GM12801 (cell line): ENCODE measurements around the gene NCBP3.

Source experiments
- TF ChIP-seq, protein P1 (sequence below): IDR thresholded peaks from one replicate; pipeline ENCODE4 v1.5.1; 2011; ENCODE audit warnings: control low read depth; ENCODE audit not compliant: insufficient read length; ENCODE audit errors: extremely low read depth

Gene NCBP3

DNA sequence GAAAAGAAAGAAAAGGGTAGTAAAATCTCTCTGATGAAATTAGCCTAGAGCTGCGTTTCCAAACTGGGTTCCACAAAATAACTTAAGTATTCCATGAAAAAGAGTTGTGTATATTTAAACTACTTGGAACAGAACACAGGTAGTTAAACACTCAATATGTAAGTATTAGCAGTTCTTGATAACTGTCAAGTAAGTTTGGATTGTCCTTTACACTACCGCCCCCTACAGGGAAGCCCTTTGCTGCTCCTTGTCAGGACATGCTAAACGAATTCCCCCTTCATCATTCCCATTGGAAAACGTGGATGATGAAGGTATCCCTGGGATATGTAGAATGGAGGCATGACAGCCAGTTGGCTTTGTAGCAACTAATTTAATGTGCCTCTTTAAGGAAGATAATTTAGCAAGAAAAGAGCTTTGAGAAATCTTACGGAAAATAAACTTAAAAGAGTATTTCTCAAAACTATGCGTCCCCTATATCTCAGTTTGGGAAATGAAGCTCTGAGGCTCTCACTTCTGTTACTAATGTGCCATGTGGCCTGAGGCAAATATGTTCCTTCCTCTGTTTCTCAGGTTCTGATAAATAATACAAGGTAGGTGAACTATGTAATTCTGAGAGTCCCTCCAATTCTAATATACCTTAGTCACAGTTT lies 18.8 kb downstream of the NCBP3 start:
- TF ChIP-seq, protein P1, sequence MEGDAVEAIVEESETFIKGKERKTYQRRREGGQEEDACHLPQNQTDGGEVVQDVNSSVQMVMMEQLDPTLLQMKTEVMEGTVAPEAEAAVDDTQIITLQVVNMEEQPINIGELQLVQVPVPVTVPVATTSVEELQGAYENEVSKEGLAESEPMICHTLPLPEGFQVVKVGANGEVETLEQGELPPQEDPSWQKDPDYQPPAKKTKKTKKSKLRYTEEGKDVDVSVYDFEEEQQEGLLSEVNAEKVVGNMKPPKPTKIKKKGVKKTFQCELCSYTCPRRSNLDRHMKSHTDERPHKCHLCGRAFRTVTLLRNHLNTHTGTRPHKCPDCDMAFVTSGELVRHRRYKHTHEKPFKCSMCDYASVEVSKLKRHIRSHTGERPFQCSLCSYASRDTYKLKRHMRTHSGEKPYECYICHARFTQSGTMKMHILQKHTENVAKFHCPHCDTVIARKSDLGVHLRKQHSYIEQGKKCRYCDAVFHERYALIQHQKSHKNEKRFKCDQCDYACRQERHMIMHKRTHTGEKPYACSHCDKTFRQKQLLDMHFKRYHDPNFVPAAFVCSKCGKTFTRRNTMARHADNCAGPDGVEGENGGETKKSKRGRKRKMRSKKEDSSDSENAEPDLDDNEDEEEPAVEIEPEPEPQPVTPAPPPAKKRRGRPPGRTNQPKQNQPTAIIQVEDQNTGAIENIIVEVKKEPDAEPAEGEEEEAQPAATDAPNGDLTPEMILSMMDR = no peak

DNA sequence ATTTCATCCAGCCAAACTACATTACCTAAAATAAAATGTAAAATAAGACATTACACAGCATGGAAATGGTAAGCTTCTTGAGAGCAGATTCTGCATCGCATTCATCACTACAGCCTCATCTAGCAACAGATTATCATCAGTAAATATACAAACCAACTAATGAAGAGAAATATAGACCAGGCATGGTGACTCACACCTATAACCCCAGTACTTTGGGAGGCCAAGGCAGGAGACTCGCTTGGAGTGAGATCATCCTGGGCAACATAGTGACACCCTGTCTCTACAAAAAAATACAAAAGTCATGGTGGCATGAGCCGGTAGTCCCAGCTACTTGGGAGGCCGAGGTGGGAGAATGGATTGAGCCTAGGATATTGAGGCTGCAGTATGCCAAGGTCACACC lies 19.9 kb downstream of the NCBP3 start:
- TF ChIP-seq, protein P1 = no peak

DNA sequence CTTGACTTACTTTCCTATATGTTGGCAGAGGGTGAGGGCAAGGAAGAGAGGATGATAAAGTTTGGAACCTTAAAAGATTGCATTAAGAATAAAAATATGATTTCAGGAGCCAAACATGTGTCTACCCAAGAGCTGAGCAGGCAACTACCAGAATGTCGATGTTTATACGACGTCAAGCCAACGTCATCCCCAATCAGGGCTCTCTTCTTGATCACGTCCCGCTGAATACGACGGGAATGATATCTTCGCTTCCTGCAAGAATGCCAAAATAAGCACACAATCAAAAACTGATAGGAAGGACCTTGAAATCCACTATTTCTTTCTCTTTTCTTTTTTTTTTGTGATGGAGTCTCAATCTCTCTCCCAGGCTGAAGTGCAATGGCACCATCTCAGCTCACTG lies 24.9 kb downstream of the NCBP3 start:
- TF ChIP-seq, protein P1 = no peak

DNA sequence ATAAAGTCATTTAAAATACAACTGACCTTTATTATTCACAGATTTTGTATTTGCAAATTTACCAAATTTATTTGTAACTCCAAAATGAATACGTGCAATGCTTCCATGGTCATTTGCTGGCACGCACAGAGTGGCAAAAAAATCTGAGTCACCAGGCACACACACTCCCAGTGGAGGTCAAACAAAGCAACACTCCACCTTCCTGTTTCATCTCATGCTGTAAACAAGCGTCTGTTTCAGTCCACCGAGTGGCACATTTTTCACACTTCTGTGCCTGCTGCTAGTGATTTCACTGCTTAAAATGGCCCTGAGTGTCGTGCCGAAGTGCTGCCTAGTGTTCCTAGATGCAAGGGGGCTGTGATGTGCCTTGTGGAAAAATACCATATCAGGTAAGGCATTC lies 27.3 kb downstream of the NCBP3 start:
- TF ChIP-seq, protein P1 = no peak

DNA sequence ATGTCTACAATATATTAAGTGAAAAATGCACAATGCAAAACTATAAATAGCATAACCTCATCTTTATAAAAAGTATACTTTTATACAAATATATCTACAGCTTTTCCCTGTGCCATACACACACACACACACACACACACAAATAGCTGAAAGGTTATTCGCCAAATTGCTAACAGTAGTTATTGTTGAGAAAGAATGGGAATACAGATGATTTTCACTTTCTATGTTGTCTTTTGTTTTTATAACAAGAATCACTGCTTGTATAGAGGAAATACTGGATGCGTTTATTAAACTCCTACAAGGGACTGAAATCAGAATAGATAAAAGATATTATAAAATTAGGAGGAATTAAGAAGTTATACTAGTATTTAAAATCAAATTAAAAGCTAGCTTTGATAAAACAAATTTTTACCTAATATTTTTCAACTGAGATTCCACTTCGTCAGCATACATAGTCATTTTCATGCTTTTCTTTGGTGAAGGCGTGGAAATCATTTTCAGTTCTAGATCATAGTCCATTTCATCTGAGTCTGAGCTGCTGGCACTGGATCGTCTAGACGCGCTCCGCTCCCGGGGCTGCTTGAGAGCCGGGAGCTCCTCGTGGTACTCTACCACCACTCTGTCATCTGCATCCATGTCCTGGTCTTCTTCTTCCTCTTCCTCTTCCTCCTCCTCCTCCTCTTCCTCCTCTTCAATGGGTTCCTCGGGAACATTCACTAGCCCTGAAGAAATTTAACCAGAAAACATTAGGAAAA lies 28.0 kb downstream of the NCBP3 start:
- TF ChIP-seq, protein P1 = no peak

DNA sequence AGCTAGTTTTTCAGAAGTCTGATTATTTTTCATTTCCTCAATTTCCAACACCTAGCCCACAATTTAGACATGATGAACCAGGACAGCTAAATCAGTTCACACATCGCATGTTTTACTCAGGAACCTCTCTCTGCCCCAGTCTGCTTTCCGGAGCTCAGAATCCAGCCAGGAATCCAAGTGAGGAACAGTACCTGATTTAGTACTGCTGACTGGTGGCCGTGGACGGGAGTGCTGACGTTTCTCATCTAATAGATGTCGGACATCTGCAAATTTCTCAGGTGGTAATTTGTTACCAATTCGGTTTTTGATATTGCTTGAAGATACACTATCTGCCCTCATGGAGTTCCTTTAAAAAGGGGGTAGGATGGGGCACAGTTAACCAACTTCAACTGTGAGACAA lies 30.1 kb downstream of the NCBP3 start:
- TF ChIP-seq, protein P1 = no peak

DNA sequence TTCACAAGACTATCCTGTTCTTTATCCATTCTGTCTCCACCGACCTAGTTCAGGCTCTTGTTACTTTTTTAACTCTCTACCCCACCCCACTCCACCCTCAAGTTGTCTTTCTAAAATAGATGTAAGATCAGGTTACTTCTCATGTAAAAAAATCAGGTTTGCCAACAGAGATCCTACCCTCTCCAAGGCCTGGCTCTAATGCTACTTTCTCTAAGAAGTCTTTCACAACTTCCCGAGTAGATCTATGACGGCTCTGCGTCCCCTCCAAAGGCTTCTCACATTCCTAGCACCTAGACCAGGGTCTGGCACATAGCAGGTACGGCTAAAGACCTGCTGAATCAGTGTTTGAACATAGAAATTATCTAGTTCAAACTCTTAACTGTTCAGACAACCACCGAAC lies 30.9 kb downstream of the NCBP3 start:
- TF ChIP-seq, protein P1 = no peak
